ENCODE results near the gene SSX2. TPM values are rescaled to one million over a fixed set of nuclear protein-coding genes. Genes with fewer than 3 reads are reported as not detected.
"Not testable (repeated sequence)": the region's sequence is repeated elsewhere in the genome, so short reads cannot be mapped to it uniquely, and the experiment has no call there.

Gene SSX2
- not detected for total RNA-seq

GRCh38 chrX:52707078-52707477, at the start of gene SSX2:
Gene SSX2, minus strand, starts transcription at chrX:52707178. Its CDS starts 1,429 bp downstream, at chrX:52705749.
- TF ChIP-seq CTCF (IDR thresholded peaks at IDR 0.05; ENCODE audit: low read depth), result not testable (repeated sequence)

GRCh38 chrX:52750952-52751351, 44.0 kb upstream of the SSX2 start, which contains the start of gene SSX2B:
Gene SSX2B, plus strand, starts transcription at chrX:52751252. Its CDS starts 1,429 bp downstream, at chrX:52752681.
- TF ChIP-seq CTCF (IDR thresholded peaks at IDR 0.05; ENCODE audit: low read depth), result not testable (repeated sequence)

GRCh38 chrX:52654800-52655199, 52.2 kb downstream of the SSX2 start, which contains the start of gene SSX7:
Gene SSX7, minus strand, starts transcription at chrX:52654900. Its CDS starts 1,428 bp downstream, at chrX:52653472.
- not testable (repeated sequence) for TF ChIP-seq CTCF (IDR thresholded peaks at IDR 0.05; ENCODE audit: low read depth)

Small RNA genes lying within 50 kb of the gene (small RNA-seq; reads per million reads assigned to genes)
- gene AC244505.3, result not detected
- gene AC244505.5, result not detected
- gene AL450023.3, result not detected
- not detected for gene RNA5SP504

Other genes with a start within 250 kb of the SSX2 start
- gene XAGE1A, start 211.4 kb downstream of the SSX2 start, total RNA-seq, result not detected
- not detected for gene XAGE1B, start 190.1 kb downstream of the SSX2 start, total RNA-seq
- not detected for gene SSX7, start 52.3 kb downstream of the SSX2 start, total RNA-seq
- not detected for gene SSX2B, start 44.1 kb upstream of the SSX2 start, total RNA-seq
- not detected for gene SPANXN5, start 90.2 kb upstream of the SSX2 start, total RNA-seq
- gene XAGE5, start 104.1 kb upstream of the SSX2 start, total RNA-seq, result not detected
- not detected for gene XAGE3, start 160.9 kb upstream of the SSX2 start, total RNA-seq
- gene FAM156B, start 190.2 kb upstream of the SSX2 start, total RNA-seq, result 10 to 100 TPM; 21.6 to 55.9 (median 37.1) TPM

Measured in subcutaneous adipose tissue (tissue), 4 donors.